ENCODE results near the gene NOSIP.

NOSIP gene

DNA sequence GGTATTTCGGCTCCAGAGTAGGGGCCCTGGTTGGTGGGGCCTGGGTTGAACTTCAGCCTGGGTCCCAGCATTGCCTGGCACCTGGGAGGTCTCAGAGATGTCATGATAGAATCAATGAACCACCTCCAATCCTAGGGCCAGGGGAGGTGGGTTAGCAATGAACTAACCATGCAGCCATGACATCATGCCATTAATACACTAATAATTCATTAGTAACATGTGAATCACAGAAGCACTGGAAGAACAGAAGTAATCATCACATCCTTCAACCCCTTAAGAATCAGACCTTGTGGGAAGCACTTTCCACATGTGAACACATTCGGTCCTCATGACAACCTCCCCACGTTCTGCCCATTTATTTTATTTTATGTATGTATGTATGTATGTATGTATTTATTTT is 6.9 kb downstream of the NOSIP start:
- H3K36me3 ChIP-seq (ENCODE audit: insufficient read depth, low read length), result peaks cover 23% of the 10 kb centered on the region
- H3K4me3 ChIP-seq (ENCODE audit: low read length), result no peak overlapping the region
- H3K9me3 ChIP-seq (ENCODE audit: low read length), result no peaks in the 10 kb centered on the region
- H3K27me3 ChIP-seq (ENCODE audit: insufficient read depth, low read length), result no peaks in the 10 kb centered on the region
- H3K4me1 ChIP-seq (ENCODE audit: insufficient read depth, low read length), result peaks cover 7% of the 10 kb centered on the region
- H2AFZ ChIP-seq (ENCODE audit: low read depth, low read length), result no peak overlapping the region

DNA sequence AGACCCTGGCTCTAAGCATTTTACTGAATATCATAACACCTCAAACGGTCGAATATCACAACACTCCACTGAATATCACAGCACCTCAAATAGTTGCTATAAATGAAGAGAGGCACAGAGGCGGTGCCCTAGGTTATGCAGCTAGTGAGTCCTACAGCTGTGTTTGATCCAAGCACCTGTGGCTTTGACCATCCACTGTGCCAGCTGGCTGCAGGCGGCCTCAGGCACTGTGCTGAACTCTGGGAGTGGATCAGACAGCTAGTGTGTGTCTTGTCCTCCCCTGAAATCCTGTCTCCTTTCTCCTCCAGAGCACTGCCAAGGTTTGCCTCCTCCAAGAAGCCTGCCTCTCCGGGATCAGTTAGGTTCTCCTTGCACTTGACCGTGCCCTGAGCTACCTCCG is 7.3 kb downstream of the NOSIP start:
- Histone ChIP-seq H3K36me3 (ENCODE audit: insufficient read depth, low read length) (peaks cover 21% of the 10 kb centered on the region), H3K4me1 (ENCODE audit: insufficient read depth, low read length) (peaks cover 7% of the 10 kb centered on the region), H3K9me3 (ENCODE audit: low read length) (no peaks in the 10 kb centered on the region), H2AFZ (ENCODE audit: low read depth, low read length) (no peak overlapping the region), H3K4me3 (ENCODE audit: low read length) (no peak overlapping the region), H3K27me3 (ENCODE audit: insufficient read depth, low read length) (no peaks in the 10 kb centered on the region)

DNA sequence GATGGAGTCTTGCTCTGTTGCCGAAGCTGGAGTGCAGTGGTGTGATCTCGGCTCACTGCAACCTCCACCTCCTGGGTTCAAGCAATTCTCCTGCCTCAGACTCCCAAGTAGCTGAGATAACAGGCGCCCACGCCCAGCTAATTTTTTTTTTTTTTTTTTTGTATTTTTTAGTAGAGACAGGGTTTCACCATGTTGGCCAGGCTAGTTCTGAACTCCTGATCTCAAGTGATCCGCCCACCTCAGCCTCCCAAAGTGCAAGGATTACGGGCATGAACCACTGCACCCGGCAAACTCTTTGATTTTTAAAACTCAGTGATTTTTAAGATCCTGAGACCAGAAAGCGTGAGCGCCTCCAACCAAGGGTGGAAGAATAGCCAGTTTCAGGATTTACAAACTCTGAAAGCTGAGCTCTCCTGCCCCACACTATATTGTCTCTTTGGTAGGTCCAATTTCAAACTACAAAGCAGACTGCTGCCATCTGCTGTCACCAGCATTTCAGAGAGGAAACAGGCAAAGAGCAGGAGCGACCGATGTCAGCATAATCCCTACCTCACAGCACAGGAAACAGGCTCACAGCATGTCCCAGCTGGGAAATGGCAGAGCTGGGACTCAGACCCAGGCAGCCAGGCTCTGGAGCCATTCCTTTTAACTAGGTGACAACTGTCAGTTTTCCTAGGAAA is 9.2 kb downstream of the NOSIP start:
- Histone ChIP-seq H3K36me3 (ENCODE audit: insufficient read depth, low read length) (peaks cover 24% of the 10 kb centered on the region), H3K4me1 (ENCODE audit: insufficient read depth, low read length) (peaks cover 7% of the 10 kb centered on the region)

DNA sequence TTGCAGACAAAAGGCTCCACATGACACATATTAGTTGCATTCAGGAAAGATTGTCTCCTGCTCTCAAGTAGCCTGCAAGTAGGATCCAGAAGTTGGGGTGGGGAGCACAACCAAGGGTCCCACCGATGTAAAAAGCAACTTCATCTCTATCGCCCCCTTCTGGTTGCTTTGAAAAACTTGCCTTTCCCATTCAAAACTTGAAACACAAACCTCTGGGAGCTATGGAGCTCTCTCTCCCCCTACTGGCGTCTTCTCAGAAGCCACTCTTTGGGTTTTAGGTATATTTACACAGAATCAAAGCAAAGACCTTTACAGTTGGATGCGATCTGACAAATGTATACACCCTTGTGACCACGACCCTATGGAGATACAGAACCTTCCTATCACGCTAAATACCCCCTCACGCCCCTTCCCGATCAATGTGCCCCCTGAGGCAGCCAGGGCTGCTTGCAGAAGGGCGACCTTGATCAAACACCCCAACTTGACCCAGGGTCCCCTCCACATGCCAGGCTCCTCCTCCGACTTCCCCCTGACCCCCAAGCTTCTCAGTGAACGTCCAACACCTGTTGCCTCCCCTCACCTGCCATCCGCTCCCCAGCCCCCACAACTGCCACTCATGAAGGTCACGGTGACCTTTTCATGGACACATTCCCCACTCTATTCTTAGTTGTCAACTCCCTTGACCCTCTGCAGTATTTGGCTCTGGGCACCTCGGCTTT is 10.1 kb downstream of the NOSIP start:
- H3K9me3 ChIP-seq (ENCODE audit: low read length), result no peaks in the 10 kb centered on the region
- H3K4me3 ChIP-seq (ENCODE audit: low read length), result no peak overlapping the region
- H3K27me3 ChIP-seq (ENCODE audit: insufficient read depth, low read length), result no peaks in the 10 kb centered on the region
- peaks cover 22% of the 10 kb centered on the region for H3K36me3 ChIP-seq (ENCODE audit: insufficient read depth, low read length)
- H2AFZ ChIP-seq (ENCODE audit: low read depth, low read length), result no peak overlapping the region
- peaks cover 7% of the 10 kb centered on the region for H3K4me1 ChIP-seq (ENCODE audit: insufficient read depth, low read length)

More for the DNA sequence above, 9.2 kb downstream of the NOSIP start:
- H3K9me3 ChIP-seq (ENCODE audit: low read length), result no peaks in the 10 kb centered on the region
- H3K4me3 ChIP-seq (ENCODE audit: low read length), result no peak overlapping the region
- no peak overlapping the region for H2AFZ ChIP-seq (ENCODE audit: low read depth, low read length)
- no peaks in the 10 kb centered on the region for H3K27me3 ChIP-seq (ENCODE audit: insufficient read depth, low read length)

DNA sequence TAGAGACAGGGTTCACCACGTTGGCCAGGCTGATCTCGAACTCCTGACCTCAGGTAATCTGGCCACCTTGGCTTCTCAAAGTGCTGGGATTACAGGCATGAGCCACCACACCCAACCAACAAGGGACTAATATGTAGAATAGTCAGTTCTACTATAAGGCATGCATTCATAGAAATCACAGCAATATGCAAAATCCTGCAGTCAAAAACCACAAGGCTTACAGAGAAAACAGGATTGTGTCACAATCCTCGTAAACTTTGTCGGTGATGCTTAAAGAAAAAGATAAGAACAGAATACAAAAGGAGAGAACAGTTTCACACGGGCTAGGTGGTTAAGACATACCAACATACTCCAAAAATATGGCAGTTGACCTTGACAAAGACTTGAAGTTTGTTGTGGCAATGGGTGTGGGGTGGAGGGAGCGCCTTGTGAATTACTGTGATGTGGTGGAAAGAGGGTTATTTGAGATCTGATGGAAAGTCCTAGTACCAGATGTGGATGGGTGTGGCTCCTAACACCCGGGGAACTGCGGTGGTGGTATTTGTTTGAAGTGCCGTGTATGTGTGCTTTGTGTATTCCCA is 12.4 kb downstream of the NOSIP start:
- Histone ChIP-seq H3K9me3 (ENCODE audit: low read length) (no peaks in the 10 kb centered on the region), H3K27me3 (ENCODE audit: insufficient read depth, low read length) (no peaks in the 10 kb centered on the region), H2AFZ (ENCODE audit: low read depth, low read length) (no peak overlapping the region), H3K4me3 (ENCODE audit: low read length) (no peak overlapping the region), H3K4me1 (ENCODE audit: insufficient read depth, low read length) (peaks cover 7% of the 10 kb centered on the region), H3K36me3 (ENCODE audit: insufficient read depth, low read length) (peaks cover 9% of the 10 kb centered on the region)

DNA sequence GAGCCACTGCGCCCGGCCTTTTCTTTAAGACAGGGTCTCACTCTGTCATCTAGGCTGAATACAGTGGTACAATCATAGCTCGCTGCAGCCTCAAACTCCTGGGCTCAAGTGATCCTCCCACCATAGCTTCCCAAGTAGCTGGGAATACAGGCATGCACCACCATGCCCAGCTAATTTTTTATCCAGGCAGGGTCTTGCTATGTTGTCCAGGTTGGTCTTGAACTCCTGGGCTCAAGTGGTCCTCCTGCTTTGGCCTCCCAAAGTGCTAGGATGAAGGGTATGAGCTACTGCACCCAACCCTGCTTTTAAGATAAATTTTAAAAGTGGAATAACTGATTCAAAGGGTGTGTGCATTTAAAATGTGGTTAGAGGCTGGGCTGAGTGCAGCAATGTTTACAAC is 14.1 kb downstream of the NOSIP start:
- Histone ChIP-seq H3K4me3 (ENCODE audit: low read length) (no peak overlapping the region), H3K4me1 (ENCODE audit: insufficient read depth, low read length) (peaks cover 5% of the 10 kb centered on the region), H3K27me3 (ENCODE audit: insufficient read depth, low read length) (no peaks in the 10 kb centered on the region), H3K36me3 (ENCODE audit: insufficient read depth, low read length) (peaks cover 5% of the 10 kb centered on the region), H2AFZ (ENCODE audit: low read depth, low read length) (no peak overlapping the region), H3K9me3 (ENCODE audit: low read length) (no peaks in the 10 kb centered on the region)

DNA sequence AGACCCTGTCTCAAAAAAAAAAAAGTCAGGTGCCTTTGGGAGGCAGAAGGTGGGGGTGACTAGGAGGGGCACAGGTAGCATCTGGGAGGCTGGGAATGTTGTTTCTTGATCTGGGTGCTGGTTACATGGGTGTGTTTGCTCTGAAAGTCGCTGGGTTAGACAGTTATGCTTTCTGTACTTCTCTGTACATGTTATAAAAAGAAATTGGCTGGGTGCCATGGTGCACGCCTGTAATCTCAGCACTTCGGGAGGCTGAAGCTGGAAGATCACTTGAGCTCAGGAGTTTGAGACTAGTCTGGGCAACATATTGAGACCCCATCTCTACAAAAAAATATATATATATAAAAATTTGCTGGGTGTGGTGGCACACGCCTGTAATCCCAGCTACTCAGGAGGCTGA is 15.1 kb downstream of the NOSIP start:
- no peaks in the 10 kb centered on the region for H3K4me1 ChIP-seq (ENCODE audit: insufficient read depth, low read length)
- no peak overlapping the region for H2AFZ ChIP-seq (ENCODE audit: low read depth, low read length)
- H3K36me3 ChIP-seq (ENCODE audit: insufficient read depth, low read length), result peaks cover 7% of the 10 kb centered on the region
- H3K27me3 ChIP-seq (ENCODE audit: insufficient read depth, low read length), result no peaks in the 10 kb centered on the region
- no peak overlapping the region for H3K4me3 ChIP-seq (ENCODE audit: low read length)
- H3K9me3 ChIP-seq (ENCODE audit: low read length), result no peaks in the 10 kb centered on the region

DNA sequence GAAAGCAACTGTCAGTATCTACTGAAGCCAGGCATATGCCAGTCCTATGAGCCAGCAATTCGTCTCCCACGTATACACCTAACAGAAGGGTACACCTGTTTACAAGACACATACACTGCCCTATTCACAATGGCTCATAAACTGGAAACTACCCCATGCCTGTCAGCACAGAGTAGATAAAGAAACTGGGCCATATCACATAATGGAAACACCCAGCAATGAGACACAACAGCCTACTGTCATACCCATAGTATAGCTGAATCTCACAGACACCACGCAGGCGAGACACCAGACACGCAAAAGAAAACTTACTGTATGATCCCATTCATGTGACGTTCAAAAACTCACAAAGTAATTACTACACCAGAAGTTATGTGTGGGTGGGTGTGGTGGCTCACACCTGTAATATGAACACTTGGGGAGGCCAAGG is 15.7 kb downstream of the NOSIP start:
- Histone ChIP-seq H3K4me1 (ENCODE audit: insufficient read depth, low read length) (no peaks in the 10 kb centered on the region), H3K27me3 (ENCODE audit: insufficient read depth, low read length) (no peaks in the 10 kb centered on the region), H3K36me3 (ENCODE audit: insufficient read depth, low read length) (peaks cover 13% of the 10 kb centered on the region), H3K4me3 (ENCODE audit: low read length) (no peak overlapping the region), H2AFZ (ENCODE audit: low read depth, low read length) (no peak overlapping the region), H3K9me3 (ENCODE audit: low read length) (no peaks in the 10 kb centered on the region)

DNA sequence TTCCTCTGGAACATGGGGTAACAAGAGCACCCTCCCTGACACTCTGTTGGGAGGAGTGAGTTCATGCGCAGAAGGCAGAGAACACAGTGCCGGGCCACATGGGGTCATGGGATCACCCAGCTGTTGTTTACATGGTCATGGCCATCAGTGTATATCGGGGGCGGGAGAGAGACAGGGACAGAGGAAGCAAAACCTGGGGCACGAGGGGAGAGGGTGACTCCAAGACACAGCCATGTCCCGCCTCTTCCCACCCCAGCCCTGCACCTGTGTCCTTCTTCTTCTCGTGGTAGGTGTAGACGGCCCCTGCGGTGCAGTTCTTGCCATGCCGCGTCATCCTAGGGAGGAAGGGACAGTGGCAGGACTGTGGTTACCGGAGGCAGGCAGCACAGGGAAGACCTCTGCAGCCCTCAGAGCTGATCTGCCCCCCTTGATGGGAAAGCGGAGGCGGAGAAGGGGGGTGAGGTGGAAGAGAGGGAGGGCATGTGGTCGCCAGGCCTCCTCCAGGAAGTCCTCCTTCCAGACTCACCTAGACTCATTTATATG is 19.9 kb downstream of the NOSIP start:
- H3K4me1 ChIP-seq (ENCODE audit: insufficient read depth, low read length), result no peaks in the 10 kb centered on the region
- no peak overlapping the region for H3K4me3 ChIP-seq (ENCODE audit: low read length)
- no peak overlapping the region for H2AFZ ChIP-seq (ENCODE audit: low read depth, low read length)
- H3K27me3 ChIP-seq (ENCODE audit: insufficient read depth, low read length), result no peaks in the 10 kb centered on the region
- H3K36me3 ChIP-seq (ENCODE audit: insufficient read depth, low read length), result peaks cover 46% of the 10 kb centered on the region
- no peaks in the 10 kb centered on the region for H3K9me3 ChIP-seq (ENCODE audit: low read length)

DNA sequence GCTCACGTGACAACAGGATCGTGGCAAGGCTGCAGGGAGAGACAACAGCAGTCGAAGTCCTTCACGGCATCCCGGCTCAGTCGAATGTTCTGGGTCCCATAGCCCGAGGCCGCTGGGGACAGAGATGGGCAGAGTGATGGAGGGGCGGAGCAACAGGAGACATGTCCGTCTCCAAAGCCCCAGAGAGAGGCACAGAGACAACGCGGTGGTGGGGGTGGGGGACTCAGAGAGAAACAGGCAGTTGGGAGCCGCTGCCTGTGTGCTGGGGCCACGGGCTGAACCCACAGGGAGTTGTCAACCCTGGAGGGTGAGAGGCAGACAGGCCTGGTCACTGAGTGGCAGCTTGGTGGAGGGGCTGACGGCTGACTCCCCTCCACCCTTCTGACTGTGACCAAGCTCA is 20.4 kb downstream of the NOSIP start:
- H3K9me3 ChIP-seq (ENCODE audit: low read length), result no peaks in the 10 kb centered on the region
- H3K27me3 ChIP-seq (ENCODE audit: insufficient read depth, low read length), result no peaks in the 10 kb centered on the region
- no peaks in the 10 kb centered on the region for H3K4me1 ChIP-seq (ENCODE audit: insufficient read depth, low read length)
- no peak overlapping the region for H2AFZ ChIP-seq (ENCODE audit: low read depth, low read length)
- H3K4me3 ChIP-seq (ENCODE audit: low read length), result no peak overlapping the region
- peaks cover 50% of the 10 kb centered on the region for H3K36me3 ChIP-seq (ENCODE audit: insufficient read depth, low read length)

DNA sequence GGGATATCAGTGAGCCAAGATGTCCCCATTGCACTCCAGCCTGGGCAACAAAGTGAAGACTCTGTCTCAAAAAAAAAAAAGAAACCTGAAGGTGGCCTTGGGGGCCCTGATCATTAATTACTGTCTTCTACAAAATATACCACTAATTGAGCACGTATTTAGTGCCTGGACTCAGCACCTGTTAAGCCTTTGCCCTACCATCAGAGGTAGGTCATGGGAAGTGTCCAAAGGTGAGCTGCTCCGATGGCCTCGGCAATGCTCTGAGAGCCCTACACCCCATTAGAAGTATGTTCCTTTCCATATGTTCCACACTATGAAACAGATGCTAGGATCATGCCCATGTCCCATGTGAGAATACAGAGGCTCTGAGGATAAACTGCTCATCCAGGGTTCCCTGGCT is 20.9 kb downstream of the NOSIP start:
- Histone ChIP-seq H3K36me3 (ENCODE audit: insufficient read depth, low read length) (peaks cover 53% of the 10 kb centered on the region), H2AFZ (ENCODE audit: low read depth, low read length) (no peak overlapping the region), H3K9me3 (ENCODE audit: low read length) (no peaks in the 10 kb centered on the region), H3K27me3 (ENCODE audit: insufficient read depth, low read length) (no peaks in the 10 kb centered on the region), H3K4me3 (ENCODE audit: low read length) (no peak overlapping the region), H3K4me1 (ENCODE audit: insufficient read depth, low read length) (no peaks in the 10 kb centered on the region)

DNA sequence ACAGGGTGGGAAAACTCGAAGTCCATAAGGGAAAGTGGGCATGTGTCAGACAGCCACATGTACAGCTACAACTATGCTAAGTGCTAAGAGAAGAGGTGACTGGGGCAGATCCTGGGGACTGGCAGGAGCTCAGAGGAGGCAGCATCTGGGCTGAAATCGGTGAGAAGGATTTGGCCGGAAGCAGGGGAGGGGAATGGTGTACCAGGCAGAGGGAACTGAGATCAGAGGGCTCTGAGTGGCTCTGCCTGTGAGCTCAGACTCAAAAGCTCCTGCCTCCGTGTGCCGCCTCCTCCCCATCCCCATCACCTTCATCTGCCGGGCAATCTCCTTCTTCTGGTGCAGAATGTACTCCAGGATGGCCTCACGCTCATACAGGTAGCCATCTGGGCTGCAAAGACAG is 21.8 kb downstream of the NOSIP start:
- Histone ChIP-seq H2AFZ (ENCODE audit: low read depth, low read length) (no peak overlapping the region), H3K4me3 (ENCODE audit: low read length) (no peak overlapping the region), H3K4me1 (ENCODE audit: insufficient read depth, low read length) (no peaks in the 10 kb centered on the region), H3K9me3 (ENCODE audit: low read length) (no peaks in the 10 kb centered on the region), H3K27me3 (ENCODE audit: insufficient read depth, low read length) (no peaks in the 10 kb centered on the region), H3K36me3 (ENCODE audit: insufficient read depth, low read length) (peaks cover 53% of the 10 kb centered on the region)

DNA sequence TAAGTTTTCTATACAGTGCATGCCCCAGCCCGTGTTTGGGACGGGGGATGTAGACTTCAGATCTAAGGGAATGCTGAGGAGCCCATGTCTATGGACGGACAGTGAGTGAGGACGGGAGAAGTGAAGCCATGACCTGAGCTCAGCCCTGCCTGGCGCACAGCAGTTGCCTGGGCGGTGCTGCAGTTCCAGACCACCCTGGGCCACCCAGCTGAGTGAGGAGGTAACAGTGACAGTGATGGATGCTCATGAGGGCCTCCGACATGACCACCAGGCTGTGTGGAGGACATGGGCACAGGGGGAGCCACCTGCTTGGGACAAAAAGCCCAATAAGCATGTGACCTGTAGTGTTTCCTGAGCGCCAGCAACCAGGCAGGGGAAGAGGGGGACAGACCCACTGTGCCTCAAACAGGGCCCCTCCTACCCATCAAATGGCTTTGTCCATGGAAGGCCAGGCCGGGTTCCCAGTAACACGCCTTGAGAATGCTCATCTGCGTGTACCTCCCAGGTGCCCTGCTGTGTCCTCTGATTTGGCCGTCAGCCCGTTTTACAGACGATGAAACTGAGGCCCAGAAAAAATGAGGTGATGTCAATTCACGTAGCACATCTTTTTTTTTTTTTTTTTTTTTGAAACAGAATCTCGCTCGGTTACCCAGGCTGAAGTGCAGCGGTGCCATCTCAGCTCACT is 22.6 kb downstream of the NOSIP start:
- H3K4me3 ChIP-seq (ENCODE audit: low read length), result no peak overlapping the region
- H3K27me3 ChIP-seq (ENCODE audit: insufficient read depth, low read length), result no peaks in the 10 kb centered on the region
- H2AFZ ChIP-seq (ENCODE audit: low read depth, low read length), result no peak overlapping the region
- H3K36me3 ChIP-seq (ENCODE audit: insufficient read depth, low read length), result peaks cover 53% of the 10 kb centered on the region
- H3K4me1 ChIP-seq (ENCODE audit: insufficient read depth, low read length), result no peaks in the 10 kb centered on the region
- no peaks in the 10 kb centered on the region for H3K9me3 ChIP-seq (ENCODE audit: low read length)
